Panc1 (cell line): Measurements from ENCODE around the gene FANCC. TPM values are rescaled to one million over a fixed set of nuclear protein-coding genes. Genes with fewer than 3 reads are reported as not detected.
"Not testable (repeated sequence)": the region's sequence is repeated elsewhere in the genome, so short reads cannot be mapped to it uniquely, and the experiment has no call there.

ENCODE experiments used
- ATAC-seq: fragments of 200-7000 bp; cut with Tn5 transposase; 2 replicates; pipeline ENCODE4 v1.9.1; 2020; ENCODE audit warnings: mild to moderate bottlenecking, moderate library complexity
- BruUV-seq: library from RNA; stranded (reverse); fragments of 400-500 nt; replicated peaks from 2 replicates; lab custom pipeline; 2021; lab: Mats Ljungman, UMichigan
- CTCF ChIA-PET: fragments of 300-600 bp; sonication (Branson Sonifier 250); formaldehyde crosslinking; loops from one replicate; lab custom pipeline; 2022; ENCODE audit warnings: antibody characterized with exemption; lab: Charles Lee
- POLR2A ChIA-PET: fragments of 300-600 bp; sonication (Branson Sonifier 250); formaldehyde crosslinking; loops from one replicate; lab custom pipeline; 2022; ENCODE audit warnings: antibody characterized with exemption; lab: Charles Lee
- DNase-seq: peaks from one replicate; pipeline ENCODE4 v3.0.0-alpha.2; 2010; ENCODE audit warnings: low read depth, low spot score
- H3K27ac ChIP-seq: 2 replicates; pipeline ENCODE4 v1.5.1; 2011; ENCODE audit warnings: mild to moderate bottlenecking, low read length, inconsistent platforms
- H3K27me3 ChIP-seq: fragments of 200-500 bp; sonication (Bioruptor generic); 2 replicates; pipeline ENCODE4 v1.6.0; 2014; ENCODE audit warnings: low read length, inconsistent platforms; ENCODE audit not compliant: control insufficient read depth, insufficient read depth
- H3K36me3 ChIP-seq: fragments of 200-500 bp; sonication (Bioruptor generic); 2 replicates; pipeline ENCODE4 v1.5.1; 2014; ENCODE audit warnings: inconsistent platforms, mild to moderate bottlenecking, low read length, moderate library complexity; ENCODE audit not compliant: control insufficient read depth, insufficient read depth
- H3K4me1 ChIP-seq: 2 replicates; pipeline ENCODE4 v1.5.1; 2011; ENCODE audit warnings: inconsistent platforms, mild to moderate bottlenecking, low read length, moderate library complexity; ENCODE audit not compliant: control insufficient read depth, insufficient read depth
- H3K4me3 ChIP-seq, 2 experiments: 2 replicates each; pipeline ENCODE4 v1.5.1; 2011 to 2012; ENCODE audit warnings: low read depth in 2 of 2, low read length in 2 of 2, mild to moderate bottlenecking in 2 of 2, inconsistent platforms in 1 of 2, moderate library complexity in 1 of 2
- H3K9me3 ChIP-seq: fragments of 200-500 bp; sonication (Bioruptor generic); 2 replicates; pipeline ENCODE4 v1.5.1; 2014; ENCODE audit warnings: low read depth, mild to moderate bottlenecking, inconsistent platforms, low read length, moderate library complexity; ENCODE audit not compliant: control insufficient read depth, insufficient read depth
- CTCF ChIP-seq: fragments of 450-650 bp; IDR thresholded peaks from 2 replicates; pipeline ENCODE4 v1.5.1; 2017; ENCODE audit warnings: mild to moderate bottlenecking
- POLR2AphosphoS5 ChIP-seq: IDR thresholded peaks from 2 replicates; pipeline ENCODE4 v1.6.1; 2012; ENCODE audit warnings: mild to moderate bottlenecking, low read depth, low read length, moderate library complexity
- REST ChIP-seq, 2 experiments: IDR thresholded peaks; 2 replicates each; pipeline ENCODE4 v1.6.1; 2011 to 2012; ENCODE audit warnings: low read depth in 2 of 2, control low read depth in 1 of 2, low read length in 1 of 2, mild to moderate bottlenecking in 1 of 2, moderate library complexity in 1 of 2; ENCODE audit not compliant: insufficient read depth in 1 of 2
- SIN3A ChIP-seq: IDR thresholded peaks from 2 replicates; pipeline ENCODE4 v1.6.1; 2012; ENCODE audit warnings: low read depth, mild to moderate bottlenecking, low read length, moderate library complexity, borderline replicate concordance; ENCODE audit not compliant: insufficient read depth
- TCF7L2 ChIP-seq: IDR thresholded peaks from 2 replicates; pipeline ENCODE4 v1.6.1; 2011; ENCODE audit warnings: mild to moderate bottlenecking, low read depth, low read length, inconsistent platforms
- in situ Hi-C: cut with HindIII; loops from 2 replicates; pipeline ENCODE4 v1.10.0; 2016; ENCODE audit warnings: low sequenced_read_pairs, low pct_unique_long_range_greater_than_20kb
- intact Hi-C: fragments of 100-400 bp; cut with micrococcal nuclease; formaldehyde crosslinking; loops from one replicate; pipeline ENCODE4 v1.10.0; 2022; ENCODE audit not compliant: unreplicated experiment
- total RNA-seq: library from RNA; stranded (reverse); gene quantifications from one replicate; pipeline ENCODE4 v1.2.1, GENCODE V29; 2021; ENCODE audit not compliant: unreplicated experiment

FANCC gene
- total RNA-seq, 1 experiment from 2014 or later, result 17.8 TPM

GRCh38 chr9:95330720-95331404 lies 13.4 kb upstream of the FANCC start:
- Histone ChIP-seq H3K36me3 (no peaks in the 10 kb centered on the region), H3K4me1 (no peaks in the 10 kb centered on the region), H3K27me3 (no peaks in the 10 kb centered on the region), H3K4me3 (no peak overlapping the region), H3K27ac (no peak overlapping the region), H3K9me3 (no peaks in the 10 kb centered on the region; the same call in 1 of the 2 replicates)
- no peak for DNase-seq
- intact Hi-C loops, result no loop called here
- no peak for TF ChIP-seq TCF7L2
- no peak for TF ChIP-seq SIN3A
- no peak for TF ChIP-seq REST (IDR thresholded peaks at IDR 0.05; ENCODE audit: insufficient read depth in 1 of 2, low read depth in 2 of 2, low read length in 1 of 2)
- no peak for TF ChIP-seq CTCF
- TF ChIP-seq POLR2AphosphoS5, result no peak
- no peak for ATAC-seq
- CTCF ChIA-PET, result interaction anchor here (0.5 kb wide), 1 partner anchor 129 kb away, joined by 3 read pairs; no protein-coding TSS in a partner anchor
- no TSS peak for BruUV-seq
- in situ Hi-C loops, result no loop called here
- POLR2A ChIA-PET, result no interaction called here

GRCh38 chr9:95329061-95329460 lies 11.6 kb upstream of the FANCC start:
- H3K27ac ChIP-seq, H3K27me3 ChIP-seq, H3K4me1 ChIP-seq, DNase-seq, H3K36me3 ChIP-seq, H3K9me3 ChIP-seq, H3K4me3 ChIP-seq, BruUV-seq, in situ Hi-C loops, intact Hi-C loops, CTCF ChIA-PET, ATAC-seq: not testable (repeated sequence)
- POLR2A ChIA-PET, result interaction anchor here (0.7 kb wide), 1 partner anchor 645 kb away, joined by 3 read pairs; no protein-coding TSS in a partner anchor

GRCh38 chr9:95327239-95327865 lies 9.8 kb upstream of the FANCC start:
- no TSS peak for BruUV-seq
- H3K27ac ChIP-seq, result no peak overlapping the region
- H3K27me3 ChIP-seq, result no peaks in the 10 kb centered on the region
- no peaks in the 10 kb centered on the region for H3K4me1 ChIP-seq
- H3K9me3 ChIP-seq, result peaks cover 5% of the 10 kb centered on the region; the same call in 1 of the 2 replicates
- DNase-seq, result no peak
- in situ Hi-C loops (no loop called here), intact Hi-C loops (no loop called here)
- no peak overlapping the region for H3K4me3 ChIP-seq
- no peak for ATAC-seq
- CTCF ChIA-PET, result interaction anchor here (0.6 kb wide), 2 partner anchors 14 to 747 kb away, joined by 5 to 8 read pairs; no protein-coding TSS in a partner anchor
- H3K36me3 ChIP-seq, result no peaks in the 10 kb centered on the region
- no peak for TF ChIP-seq REST (IDR thresholded peaks at IDR 0.05; ENCODE audit: insufficient read depth in 1 of 2, low read depth in 2 of 2, low read length in 1 of 2)
- TF ChIP-seq SIN3A, result no peak
- no peak for TF ChIP-seq TCF7L2
- no peak for TF ChIP-seq CTCF
- no peak for TF ChIP-seq POLR2AphosphoS5
- POLR2A ChIA-PET, result no interaction called here
